HG03095 (cell line): Measurements from ENCODE around the gene AQP7.
"Not testable (repeated sequence)": the region's sequence is repeated elsewhere in the genome, so short reads cannot be mapped to it uniquely, and the experiment has no call there.

Experiments
- ATAC-seq: cut with Tn5 transposase; IDR thresholded peaks from one replicate; pipeline ENCODE4 v1.9.1; 2021; ENCODE audit warnings: moderate library complexity; ENCODE audit not compliant: unreplicated experiment

The AQP7 gene

DNA sequence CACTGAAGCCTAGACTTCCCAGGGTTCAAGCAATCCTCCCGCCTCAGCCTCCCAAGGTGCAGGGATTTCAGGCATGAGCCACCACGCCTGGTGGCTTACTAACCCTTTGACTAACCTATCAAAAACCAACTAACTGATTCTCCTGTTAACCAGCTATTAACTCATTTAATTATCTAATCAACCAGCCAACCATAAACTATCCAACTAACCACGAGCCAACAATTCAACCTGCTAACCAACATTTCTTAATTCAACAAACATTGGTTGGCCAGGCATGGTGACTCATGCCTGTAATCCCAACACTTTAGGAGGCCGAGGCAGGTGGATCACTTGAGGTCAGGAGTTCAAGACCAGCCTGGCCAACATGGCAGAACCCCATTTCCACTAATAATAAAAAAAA is 3.3 kb downstream of the AQP7 start:
- not testable (repeated sequence) for ATAC-seq

DNA sequence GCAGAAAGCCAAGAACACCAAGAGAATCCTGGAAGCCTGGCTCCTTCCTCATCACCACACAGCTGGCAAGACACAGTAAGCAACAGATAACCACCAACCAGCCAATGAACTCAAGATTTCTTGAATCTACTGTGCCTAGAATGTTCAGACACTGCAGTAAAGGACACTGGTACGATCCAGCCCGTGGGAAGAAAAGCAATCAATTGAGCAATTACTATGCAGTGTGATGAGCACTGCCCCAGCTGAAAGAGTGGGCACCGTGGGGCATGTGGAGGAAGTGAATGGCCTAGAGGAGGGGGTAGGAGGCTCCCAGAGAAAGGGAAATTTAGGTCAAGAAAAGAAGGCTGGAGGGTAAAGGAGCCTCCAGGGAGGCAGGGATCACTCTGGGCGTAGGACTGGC is 4.6 kb downstream of the AQP7 start:
- not testable (repeated sequence) for ATAC-seq

GRCh38 chr9:33395159-33395879 is 7.0 kb downstream of the AQP7 start:
- not testable (repeated sequence) for ATAC-seq

- not testable (repeated sequence) for ATAC-seq
Observed at GRCh38 chr9:33393986-33394385, 8.4 kb downstream of the AQP7 start.

GRCh38 chr9:33393581-33393980 is 8.8 kb downstream of the AQP7 start:
- ATAC-seq = no peak

DNA sequence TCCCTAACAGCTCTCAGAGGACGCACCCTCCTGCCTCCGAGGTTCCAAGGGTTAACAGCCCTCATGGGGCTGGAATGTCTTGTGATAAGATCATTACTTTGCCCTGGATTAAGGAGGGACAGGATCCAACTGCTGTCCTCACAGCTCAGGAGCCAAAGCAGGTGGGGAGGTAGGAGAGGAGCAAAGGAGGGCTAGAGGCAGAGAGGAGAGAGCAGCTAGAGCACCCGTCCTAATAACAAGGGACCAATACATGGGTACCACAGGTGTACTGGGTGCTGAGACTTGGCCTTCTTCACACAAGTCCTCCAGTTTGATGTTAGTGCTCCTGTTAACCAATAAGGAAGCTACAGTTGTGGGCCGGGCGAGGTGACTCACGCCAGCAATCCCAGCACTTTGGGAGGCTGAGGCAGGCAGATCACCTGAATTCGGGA is 9.8 kb downstream of the AQP7 start:
- not testable (repeated sequence) for ATAC-seq

DNA sequence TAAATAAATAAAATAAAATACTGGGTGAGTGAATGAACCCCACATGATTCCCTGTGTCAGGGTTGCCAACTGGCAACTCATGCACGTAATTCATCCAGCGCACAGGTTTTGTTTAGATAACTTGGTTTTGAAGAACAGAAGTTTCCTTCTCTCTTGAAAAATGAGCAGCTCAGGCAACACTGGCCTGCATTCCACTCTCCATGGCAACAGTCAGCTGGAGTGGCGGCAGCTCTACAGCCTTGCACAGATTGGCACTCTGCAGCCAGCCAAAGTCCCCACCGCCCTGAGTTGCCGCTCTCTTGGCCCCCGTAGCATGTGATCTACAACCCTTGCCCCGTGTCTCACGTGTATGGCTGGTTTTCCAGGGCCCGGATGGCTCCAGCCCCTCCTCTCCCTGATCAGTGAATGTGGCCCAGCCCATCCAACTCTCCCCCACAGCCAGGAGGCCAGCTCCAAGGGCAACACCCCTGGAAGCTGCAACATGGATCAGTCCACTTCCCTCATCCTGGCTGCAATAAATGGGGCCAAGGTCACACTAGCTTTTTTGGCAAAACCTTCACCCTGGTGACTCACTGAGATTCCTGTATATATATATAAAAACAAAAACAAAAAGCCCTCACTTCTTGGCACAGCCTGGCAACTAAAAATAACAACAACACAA is 11.1 kb downstream of the AQP7 start:
- not testable (repeated sequence) for ATAC-seq

- ATAC-seq = no peak
Observed at GRCh38 chr9:33388110-33388994, 14.0 kb downstream of the AQP7 start.

- ATAC-seq = not testable (repeated sequence)
Observed at GRCh38 chr9:33386998-33387397, 15.4 kb downstream of the AQP7 start.

- not testable (repeated sequence) for ATAC-seq
Observed at GRCh38 chr9:33386641-33386996, 15.7 kb downstream of the AQP7 start.

- not testable (repeated sequence) for ATAC-seq
Observed at GRCh38 chr9:33385979-33386640, 16.3 kb downstream of the AQP7 start.

DNA sequence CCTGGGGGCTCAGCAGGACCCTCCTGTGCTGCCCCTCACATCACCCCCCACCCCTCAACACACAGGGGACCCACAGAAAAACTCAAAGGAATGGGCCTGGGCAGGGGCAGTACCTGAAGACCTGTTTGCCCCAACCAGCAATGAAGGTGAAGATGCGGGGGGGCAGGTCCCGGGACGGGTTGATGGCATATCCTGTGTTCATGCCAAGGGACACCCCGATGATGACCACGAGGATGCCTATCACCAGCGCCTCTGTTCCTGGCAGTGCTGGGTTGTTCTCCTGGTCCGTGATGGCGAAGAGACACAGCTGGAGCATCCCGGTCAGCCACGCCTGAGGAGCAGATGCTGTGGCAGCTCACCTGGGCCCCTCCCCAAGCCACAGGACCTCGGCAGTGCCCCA is 16.8 kb downstream of the AQP7 start:
- ATAC-seq = not testable (repeated sequence)

DNA sequence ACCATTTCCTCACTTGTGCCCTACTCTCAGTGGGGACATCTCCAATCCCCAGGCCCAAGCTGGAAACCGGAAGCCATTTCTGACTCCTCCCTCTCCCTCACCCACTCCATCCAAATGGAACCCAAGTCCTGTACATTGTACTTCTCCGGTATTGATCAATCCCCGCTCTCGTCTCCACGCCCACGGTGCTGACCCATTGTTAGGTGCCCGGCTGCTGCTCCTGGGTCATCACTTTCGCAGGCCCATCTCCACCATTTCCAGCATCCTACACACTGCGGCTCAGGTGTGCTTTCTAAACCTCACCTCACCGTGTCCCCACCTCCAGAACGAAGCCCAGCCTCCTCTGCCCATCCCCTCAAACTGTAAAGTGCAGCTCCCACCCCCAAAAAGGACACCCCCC is 19.0 kb downstream of the AQP7 start:
- not testable (repeated sequence) for ATAC-seq

- not testable (repeated sequence) for ATAC-seq
Observed at GRCh38 chr9:33382397-33382796, 20.0 kb downstream of the AQP7 start.

DNA sequence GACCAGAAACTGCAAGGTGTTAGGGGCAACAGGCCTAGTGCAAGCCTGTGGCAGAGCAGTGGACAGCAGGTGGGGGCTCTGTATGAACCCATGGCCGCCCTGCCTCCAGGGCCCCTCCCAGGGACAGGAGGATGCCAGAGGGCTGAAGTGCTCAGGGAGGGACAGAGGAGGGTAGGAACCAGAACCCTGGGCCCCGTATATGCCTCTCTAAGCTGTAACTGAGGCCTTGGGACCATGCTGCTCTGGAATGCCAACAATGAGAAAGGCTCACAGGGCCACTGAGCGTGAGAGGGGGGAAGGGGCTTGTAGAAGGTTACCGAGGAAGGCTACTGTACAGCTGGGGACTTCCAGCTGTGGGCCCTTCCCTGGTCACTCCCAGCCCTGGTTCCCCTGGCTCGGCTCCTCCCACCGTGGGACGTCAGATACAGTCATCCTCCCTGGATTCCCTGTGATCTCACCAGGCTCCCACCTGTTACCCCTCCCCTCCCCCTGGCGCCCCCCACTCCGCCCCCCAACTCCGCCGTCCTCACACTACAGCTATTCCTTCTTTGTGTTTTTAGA is 21.1 kb downstream of the AQP7 start:
- no peak for ATAC-seq

DNA sequence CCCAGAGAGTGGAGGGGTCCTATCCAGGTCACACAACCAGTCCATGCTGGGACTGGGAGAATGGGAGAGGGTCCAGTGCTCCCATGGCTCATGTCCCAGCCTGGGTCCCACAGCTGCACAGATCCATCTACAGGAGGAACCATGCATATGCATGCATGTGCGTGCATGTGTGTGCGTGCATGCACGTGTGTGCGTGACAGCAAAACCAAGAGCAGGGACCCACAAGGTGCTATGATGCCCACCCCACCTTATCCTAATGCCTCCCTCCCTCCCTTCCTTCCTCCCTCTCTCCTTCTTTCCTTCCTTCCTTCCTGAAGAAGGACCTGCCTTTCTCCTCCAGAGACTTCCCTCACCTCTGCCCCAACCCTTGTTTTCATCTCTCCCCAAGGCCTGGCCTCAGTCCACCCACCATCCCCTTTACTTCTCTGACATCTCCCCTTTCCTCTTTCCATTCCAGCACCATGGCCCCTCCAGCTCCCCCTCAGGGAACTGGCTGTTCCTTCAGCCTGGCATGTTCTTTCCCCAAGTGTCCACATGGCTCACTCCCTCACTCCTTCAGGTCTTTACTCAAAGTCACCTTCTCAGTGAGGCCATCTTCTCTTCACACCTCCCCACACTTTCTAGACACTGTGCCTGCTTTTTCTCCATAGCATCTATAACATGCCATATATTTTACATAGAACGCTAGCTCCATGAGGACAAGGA is 21.8 kb downstream of the AQP7 start:
- ATAC-seq = no peak

DNA sequence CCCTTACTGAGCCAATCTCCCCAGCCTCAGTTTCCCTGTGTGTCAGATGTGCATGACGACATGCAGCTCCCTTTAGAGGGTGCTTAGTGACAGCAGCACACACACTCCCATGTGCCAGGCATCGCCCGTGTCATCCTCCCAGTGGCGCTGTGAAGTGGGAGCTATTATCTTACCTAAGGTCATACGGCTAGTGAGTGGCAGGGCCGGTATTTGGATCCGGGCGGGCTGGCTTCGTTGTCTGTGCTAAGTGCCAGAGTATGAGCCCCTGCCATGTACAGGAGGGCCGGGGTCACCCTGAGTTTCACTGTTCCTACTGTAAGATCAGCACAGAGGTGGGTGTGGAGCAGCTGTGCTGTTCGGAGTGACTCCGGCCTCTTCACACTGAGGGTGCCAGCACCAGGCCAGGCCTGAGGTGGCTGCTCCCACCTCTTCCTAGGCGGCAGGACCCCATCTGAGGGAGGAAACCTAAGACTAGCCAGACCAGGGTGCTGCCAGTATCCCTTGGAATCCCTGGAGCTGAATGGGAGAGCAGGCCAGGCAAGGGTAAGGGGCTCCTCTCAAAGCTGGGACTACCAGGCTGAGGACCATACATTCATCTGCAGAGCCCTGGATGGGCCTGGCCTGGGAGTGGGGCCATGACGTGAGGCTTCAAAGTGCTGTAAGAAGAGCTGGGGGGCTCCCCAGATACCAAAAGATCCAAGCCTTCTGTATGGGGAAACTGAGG is 22.5 kb downstream of the AQP7 start:
- no peak for ATAC-seq

DNA sequence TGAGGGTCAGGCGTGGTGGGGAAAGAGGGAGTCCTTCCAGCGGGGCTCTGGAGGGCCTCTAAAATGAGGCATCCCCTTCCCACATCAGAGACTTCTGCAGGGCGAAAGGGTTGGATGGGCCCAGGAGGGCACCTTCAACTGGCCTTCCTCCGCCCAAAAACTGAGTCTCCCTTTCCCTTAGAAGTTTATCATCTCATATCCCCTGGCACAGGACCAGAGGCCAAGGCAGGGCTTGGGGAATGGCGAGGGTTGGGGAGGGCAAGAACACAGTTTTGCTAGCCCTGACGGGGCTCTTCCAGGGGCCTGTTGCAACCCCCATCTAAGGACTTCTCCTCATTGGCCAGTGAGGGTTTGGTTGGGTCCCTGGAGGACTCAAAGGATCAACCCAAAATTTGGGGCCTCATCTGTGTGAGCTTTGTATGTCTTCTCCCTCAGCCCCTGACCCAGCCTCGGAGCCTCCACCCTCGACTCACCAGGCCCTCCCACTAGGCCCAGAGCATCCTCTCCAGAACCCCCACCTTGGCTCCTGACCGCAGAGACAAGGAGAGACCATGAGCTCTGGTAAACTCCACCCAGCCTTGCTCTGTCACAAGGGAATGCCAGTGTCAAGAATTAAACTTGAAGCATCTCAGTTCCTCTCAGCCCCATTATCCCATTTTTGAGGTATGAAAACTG is 24.1 kb downstream of the AQP7 start:
- no peak for ATAC-seq
